ENCODE data around the gene ZNRF1. TPM values are rescaled to one million over a fixed set of nuclear protein-coding genes. Genes with fewer than 3 reads are reported as not detected.
A peak's percentile ranks its signal among the peaks of the same experiment; 100 is the strongest.

ZNRF1 gene
- total and polyA plus RNA-seq, 8 donors, result 8.8 to 40.1 (median 14.0) TPM

GRCh38 chr16:75035410-75035968 is 36.7 kb downstream of the ZNRF1 start:
- peaks cover 0 to 7% (median 3%) of the 10 kb centered on the region in 4 donors for H3K4me1 ChIP-seq
- no peak overlapping the region for H3K4me3 ChIP-seq
- no peaks in the 10 kb centered on the region for H3K27me3 ChIP-seq
- DNase-seq, result no peak
- peaks cover 0 to 13% (median 5%) of the 10 kb centered on the region in 4 donors for H3K9me3 ChIP-seq
- no peak overlapping the region for H3K27ac ChIP-seq
- WGBS, 5 donors, result 80 to 89% (median 84%) methylated on average over 9 of the region's 9 CpGs
- H3K36me3 ChIP-seq, result no peaks in the 10 kb centered on the region
- TF ChIP-seq CTCF (IDR thresholded peaks at IDR 0.05) (no peak), EP300 (IDR thresholded peaks at IDR 0.05) (no peak), POLR2AphosphoS5 (IDR thresholded peaks at IDR 0.05) (no peak), POLR2A (IDR thresholded peaks at IDR 0.05) (no peak)
- intact Hi-C loops (cut with DNase I; ENCODE audit: low total_unique reads), result no loop called here

DNA sequence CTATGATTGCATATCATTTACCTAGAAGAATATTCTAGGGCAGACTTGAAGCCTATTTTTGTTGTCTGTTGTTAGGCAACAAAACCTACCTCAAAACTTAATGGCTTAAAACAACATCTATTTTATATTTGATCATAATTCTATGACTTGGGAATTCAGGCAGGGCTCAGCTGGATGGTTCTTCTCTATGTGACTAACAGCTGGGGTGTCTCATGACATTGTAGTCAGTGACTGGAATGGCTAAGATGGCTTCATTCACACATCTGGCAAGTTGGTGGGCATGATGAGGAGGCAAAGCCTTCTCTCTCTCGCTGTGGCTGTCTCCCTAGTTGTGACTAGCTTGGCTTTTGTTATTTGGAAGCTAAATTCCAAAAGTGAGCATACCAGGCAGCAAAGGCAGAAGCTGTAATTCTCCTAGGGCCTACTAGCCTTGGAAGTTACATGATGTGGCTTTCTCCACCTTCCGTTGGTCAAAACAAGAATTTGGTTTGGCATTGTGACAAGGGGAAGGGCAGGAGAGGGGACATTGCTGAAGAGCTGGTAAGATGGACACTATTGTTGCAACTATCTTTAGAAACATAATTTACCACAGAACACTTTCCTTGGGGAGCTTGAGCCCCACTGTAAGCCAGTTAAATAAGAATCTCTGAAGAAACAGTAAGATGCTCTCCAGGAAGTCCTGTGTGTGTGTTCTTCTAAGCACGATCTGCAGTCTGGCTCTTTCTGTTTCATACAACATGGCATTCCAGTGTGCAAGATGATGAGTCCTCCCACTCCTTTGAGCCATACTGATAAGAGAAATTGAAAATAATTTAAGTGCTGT is 39.4 kb downstream of the ZNRF1 start:
- Histone ChIP-seq H3K36me3 (no peaks in the 10 kb centered on the region), H3K9me3 (peaks cover 0 to 13% (median 5%) of the 10 kb centered on the region in 4 donors), H3K4me3 (no peak overlapping the region), H3K27ac (no peak overlapping the region), H3K4me1 (peaks cover 7 to 20% (median 12%) of the 10 kb centered on the region in 4 donors), H3K27me3 (no peaks in the 10 kb centered on the region)
- WGBS, 5 donors, result 66 to 83% (median 72%) methylated on average over 3 of the region's 3 CpGs
- TF ChIP-seq POLR2A (IDR thresholded peaks at IDR 0.05), result no peak
- TF ChIP-seq CTCF (IDR thresholded peaks at IDR 0.05), result no peak
- no peak for TF ChIP-seq EP300 (IDR thresholded peaks at IDR 0.05)
- TF ChIP-seq POLR2AphosphoS5 (IDR thresholded peaks at IDR 0.05), result no peak
- no peak for DNase-seq
- intact Hi-C loops (cut with DNase I; ENCODE audit: low total_unique reads), result no loop called here

GRCh38 chr16:75039941-75040340 is 41.1 kb downstream of the ZNRF1 start:
- Histone ChIP-seq H3K4me3 (no peak overlapping the region), H3K9me3 (peaks cover 0 to 13% (median 5%) of the 10 kb centered on the region in 4 donors), H3K36me3 (no peaks in the 10 kb centered on the region), H3K27ac (no peak overlapping the region), H3K4me1 (peaks cover 11 to 37% (median 26%) of the 10 kb centered on the region in 4 donors), H3K27me3 (no peaks in the 10 kb centered on the region)
- intact Hi-C loops (cut with DNase I; ENCODE audit: low total_unique reads), result no loop called here
- 64 to 97% (median 65%) methylated on average over 6 of the region's 6 CpGs for WGBS, 5 donors
- no peak for TF ChIP-seq CTCF (IDR thresholded peaks at IDR 0.05)
- DNase-seq, result no peak

GRCh38 chr16:75042426-75043174 is 43.8 kb downstream of the ZNRF1 start:
- no peaks in the 10 kb centered on the region for H3K36me3 ChIP-seq
- peak overlapping the region; percentile 3 to 70 (median 30) for H3K27ac ChIP-seq
- WGBS, 5 donors, result 50 to 77% (median 68%) methylated on average over 8 of the region's 8 CpGs
- DNase-seq, result no peak
- TF ChIP-seq EP300 (IDR thresholded peaks at IDR 0.05), result no peak
- TF ChIP-seq POLR2AphosphoS5 (IDR thresholded peaks at IDR 0.05), result no peak
- TF ChIP-seq POLR2A (IDR thresholded peaks at IDR 0.05), result no peak
- TF ChIP-seq CTCF (IDR thresholded peaks at IDR 0.05), result no peak
- peaks cover 0 to 11% (median 4%) of the 10 kb centered on the region in 4 donors for H3K9me3 ChIP-seq
- H3K4me1 ChIP-seq, result peaks cover 14 to 59% (median 41%) of the 10 kb centered on the region in 4 donors
- H3K27me3 ChIP-seq, result no peaks in the 10 kb centered on the region
- H3K4me3 ChIP-seq, result no peak overlapping the region
- intact Hi-C loops (cut with DNase I; ENCODE audit: low total_unique reads), result no loop called here

Data from stomach (tissue), 9 donors.